ENCODE measurements around the gene STIM2. TPM values are rescaled to one million over a fixed set of nuclear protein-coding genes. Genes with fewer than 3 reads are reported as not detected.

STIM2 gene
- total RNA-seq, 2 donors from 2014 or later: 23.2 to 24.5 TPM

DNA sequence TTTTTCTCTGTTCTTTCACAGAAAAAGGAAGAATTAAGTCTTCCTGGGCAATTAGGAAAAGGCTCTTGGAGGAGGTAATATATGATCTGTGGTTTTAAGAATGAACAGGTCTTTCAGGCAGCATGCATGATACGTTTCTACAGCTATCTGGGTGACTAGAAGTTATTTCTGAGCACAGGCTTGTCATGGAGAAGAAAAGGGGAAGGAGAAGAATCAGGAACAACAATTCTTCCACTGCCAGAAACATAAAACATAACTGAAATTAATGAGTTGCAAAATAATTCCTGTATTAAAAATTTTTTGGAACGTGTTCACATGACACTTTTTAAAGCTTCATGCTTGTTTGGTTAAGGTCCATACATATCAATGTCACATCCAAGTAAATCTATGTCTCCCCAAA lies 17.7 kb upstream of the STIM2 start:
- Mint-ChIP-seq H3K9me3 (no peaks in the 10 kb centered on the region), H3K4me1 (peaks cover 6% of the 10 kb centered on the region), H3K36me3 (ENCODE audit: low read depth) (no peaks in the 10 kb centered on the region), H3K4me3 (no peak overlapping the region), H3K27ac (no peak overlapping the region), H3K27me3 (ENCODE audit: insufficient read depth) (no peaks in the 10 kb centered on the region)
- Histone ChIP-seq H3K9me3 (ENCODE audit: control insufficient read depth, low read length) (no peaks in the 10 kb centered on the region), H3K4me1 (ENCODE audit: control insufficient read depth, insufficient read depth, low read length) (no peaks in the 10 kb centered on the region), H3K4me3 (ENCODE audit: low read length) (no peak overlapping the region), H3K9ac (ENCODE audit: extremely low read depth, low read length, poor library complexity, severe bottlenecking) (no peak overlapping the region), H3K27me3 (ENCODE audit: control insufficient read depth, insufficient read depth, low read length, poor library complexity, severe bottlenecking) (no peaks in the 10 kb centered on the region), H3K27ac (ENCODE audit: low read depth, low read length) (no peak overlapping the region), H3K36me3 (ENCODE audit: control insufficient read depth, insufficient read depth, low read length) (no peaks in the 10 kb centered on the region)
- WGBS, 2 experiments (ENCODE audit: insufficient coverage in 1 of 2, insufficient read length in 1 of 2): 86% methylated on average over 2 of the region's 2 CpGs; no CpG with 5 or more reads in 1 of the 2 experiments
- DNase-seq: no peak
- TF ChIP-seq, protein P1, sequence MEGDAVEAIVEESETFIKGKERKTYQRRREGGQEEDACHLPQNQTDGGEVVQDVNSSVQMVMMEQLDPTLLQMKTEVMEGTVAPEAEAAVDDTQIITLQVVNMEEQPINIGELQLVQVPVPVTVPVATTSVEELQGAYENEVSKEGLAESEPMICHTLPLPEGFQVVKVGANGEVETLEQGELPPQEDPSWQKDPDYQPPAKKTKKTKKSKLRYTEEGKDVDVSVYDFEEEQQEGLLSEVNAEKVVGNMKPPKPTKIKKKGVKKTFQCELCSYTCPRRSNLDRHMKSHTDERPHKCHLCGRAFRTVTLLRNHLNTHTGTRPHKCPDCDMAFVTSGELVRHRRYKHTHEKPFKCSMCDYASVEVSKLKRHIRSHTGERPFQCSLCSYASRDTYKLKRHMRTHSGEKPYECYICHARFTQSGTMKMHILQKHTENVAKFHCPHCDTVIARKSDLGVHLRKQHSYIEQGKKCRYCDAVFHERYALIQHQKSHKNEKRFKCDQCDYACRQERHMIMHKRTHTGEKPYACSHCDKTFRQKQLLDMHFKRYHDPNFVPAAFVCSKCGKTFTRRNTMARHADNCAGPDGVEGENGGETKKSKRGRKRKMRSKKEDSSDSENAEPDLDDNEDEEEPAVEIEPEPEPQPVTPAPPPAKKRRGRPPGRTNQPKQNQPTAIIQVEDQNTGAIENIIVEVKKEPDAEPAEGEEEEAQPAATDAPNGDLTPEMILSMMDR (conservative IDR thresholded peaks at IDR 0.05): no peak

DNA sequence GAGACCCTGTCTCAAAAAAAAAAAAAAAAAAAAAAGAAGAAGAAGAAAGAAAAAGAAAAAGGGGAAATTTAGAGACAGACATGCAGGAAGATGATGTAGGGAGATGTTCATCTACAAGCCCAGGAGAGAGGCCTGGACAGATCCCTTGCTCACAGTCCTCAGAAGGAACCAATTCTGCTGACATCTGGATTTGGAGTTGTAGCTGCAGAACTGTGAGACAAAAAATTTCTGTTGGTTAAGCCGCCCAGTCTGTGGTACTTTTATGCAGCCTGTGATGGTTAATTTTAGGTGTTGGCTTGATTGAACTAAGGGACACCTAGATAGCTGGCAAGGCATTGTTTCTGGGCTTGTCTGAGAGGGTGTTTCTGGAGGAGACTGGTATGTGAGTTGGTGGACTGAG lies 10.1 kb upstream of the STIM2 start:
- Histone ChIP-seq H3K9me3 (ENCODE audit: control insufficient read depth, low read length) (no peaks in the 10 kb centered on the region), H3K9ac (ENCODE audit: extremely low read depth, low read length, poor library complexity, severe bottlenecking) (no peak overlapping the region), H3K4me1 (ENCODE audit: control insufficient read depth, insufficient read depth, low read length) (no peaks in the 10 kb centered on the region), H3K4me3 (ENCODE audit: low read length) (no peak overlapping the region), H3K27ac (ENCODE audit: low read depth, low read length) (no peak overlapping the region), H3K27me3 (ENCODE audit: control insufficient read depth, insufficient read depth, low read length, poor library complexity, severe bottlenecking) (no peaks in the 10 kb centered on the region), H3K36me3 (ENCODE audit: control insufficient read depth, insufficient read depth, low read length) (no peaks in the 10 kb centered on the region)
- Mint-ChIP-seq H3K27ac (no peak overlapping the region), H3K27me3 (ENCODE audit: insufficient read depth) (no peaks in the 10 kb centered on the region), H3K9me3 (no peaks in the 10 kb centered on the region), H3K36me3 (ENCODE audit: low read depth) (no peaks in the 10 kb centered on the region), H3K4me1 (no peaks in the 10 kb centered on the region), H3K4me3 (no peak overlapping the region)
- no peak for DNase-seq
- TF ChIP-seq, protein P1 (conservative IDR thresholded peaks at IDR 0.05): no peak
- WGBS, 2 experiments (ENCODE audit: insufficient coverage in 1 of 2, insufficient read length in 1 of 2): 76 to 78% methylated on average over 1 of the region's 1 CpG

DNA sequence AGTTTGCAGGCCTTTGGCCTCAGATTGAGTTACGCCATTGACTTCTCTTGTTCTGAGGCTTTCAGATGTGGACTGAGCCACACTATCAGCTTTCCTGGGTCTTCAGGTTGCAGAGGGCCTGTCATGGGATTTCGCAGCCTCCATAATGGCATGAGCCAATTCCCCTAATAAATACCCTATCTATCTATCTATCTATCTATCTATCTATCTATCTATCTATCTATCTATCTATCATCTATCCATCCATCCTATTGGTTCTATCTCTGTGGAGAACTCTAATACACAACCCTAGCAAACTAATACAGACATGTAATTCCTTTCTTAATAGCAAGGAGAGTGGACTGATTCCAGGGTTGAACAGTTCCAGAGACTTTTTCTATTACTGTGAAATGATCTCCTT lies 9.5 kb upstream of the STIM2 start:
- H3K4me1 ChIP-seq (ENCODE audit: control insufficient read depth, insufficient read depth, low read length): no peaks in the 10 kb centered on the region
- no peaks in the 10 kb centered on the region for H3K27me3 ChIP-seq (ENCODE audit: control insufficient read depth, insufficient read depth, low read length, poor library complexity, severe bottlenecking)
- no peaks in the 10 kb centered on the region for H3K4me1 Mint-ChIP-seq
- TF ChIP-seq, protein P1 (conservative IDR thresholded peaks at IDR 0.05): no peak
- no peak overlapping the region for H3K4me3 ChIP-seq (ENCODE audit: low read length)
- no peak overlapping the region for H3K9ac ChIP-seq (ENCODE audit: extremely low read depth, low read length, poor library complexity, severe bottlenecking)
- 90 to 93% methylated on average over 2 of the region's 2 CpGs for WGBS, 2 experiments (ENCODE audit: insufficient coverage in 1 of 2, insufficient read length in 1 of 2)
- no peaks in the 10 kb centered on the region for H3K27me3 Mint-ChIP-seq (ENCODE audit: insufficient read depth)
- no peaks in the 10 kb centered on the region for H3K9me3 ChIP-seq (ENCODE audit: control insufficient read depth, low read length)
- H3K27ac Mint-ChIP-seq: no peak overlapping the region
- H3K36me3 ChIP-seq (ENCODE audit: control insufficient read depth, insufficient read depth, low read length): no peaks in the 10 kb centered on the region
- no peak overlapping the region for H3K4me3 Mint-ChIP-seq
- no peak overlapping the region for H3K27ac ChIP-seq (ENCODE audit: low read depth, low read length)
- DNase-seq: no peak
- no peaks in the 10 kb centered on the region for H3K9me3 Mint-ChIP-seq
- no peaks in the 10 kb centered on the region for H3K36me3 Mint-ChIP-seq (ENCODE audit: low read depth)
